DMS153 treated with DMSO at 0.1 percent for 48 hours (cell line): Measurements from ENCODE around the gene ABHD14A.

Experiments
- DNase-seq: peaks from one replicate; lab custom pipeline; 2025; ENCODE audit not compliant: unreplicated experiment; lab: John Stamatoyannopoulos, UW

ABHD14A gene

GRCh38 chr3:51940648-51941462 lies 34.0 kb upstream of the ABHD14A start:
- no peak for DNase-seq

- no peak for DNase-seq
Measured at GRCh38 chr3:51941463-51941797, 33.4 kb upstream of the ABHD14A start.

- DNase-seq: peak; percentile 90
Measured at GRCh38 chr3:51941798-51942602, 32.9 kb upstream of the ABHD14A start, which contains the start of the genes PARP3 and RRP9. PARP3 (plus strand) TSS chr3:51942363; CDS start chr3:51943356, 993 bp downstream. RRP9 (minus strand) TSS chr3:51941904; CDS start chr3:51941867, 37 bp downstream.

- DNase-seq: no peak
Measured at GRCh38 chr3:51942603-51943450, 32.0 kb upstream of the ABHD14A start.

- DNase-seq: no peak
Measured at GRCh38 chr3:51943451-51944391, 31.1 kb upstream of the ABHD14A start.

GRCh38 chr3:51944451-51945021 lies 30.3 kb upstream of the ABHD14A start:
- no peak for DNase-seq

GRCh38 chr3:51945031-51945840 lies 29.6 kb upstream of the ABHD14A start:
- no peak for DNase-seq

GRCh38 chr3:51945926-51946705 lies 28.7 kb upstream of the ABHD14A start:
- no peak for DNase-seq

GRCh38 chr3:51946796-51947195 lies 28.1 kb upstream of the ABHD14A start:
- no peak for DNase-seq

GRCh38 chr3:51947215-51947900 lies 27.5 kb upstream of the ABHD14A start:
- DNase-seq: no peak

- DNase-seq: no peak
Measured at GRCh38 chr3:51948016-51948580, 26.8 kb upstream of the ABHD14A start.

- no peak for DNase-seq
Measured at GRCh38 chr3:51949121-51949520, 25.7 kb upstream of the ABHD14A start.

GRCh38 chr3:51950899-51951298 lies 24.0 kb upstream of the ABHD14A start:
- no peak for DNase-seq

- peak; percentile 17 for DNase-seq
Measured at GRCh38 chr3:51953445-51953844, 21.4 kb upstream of the ABHD14A start.

- no peak for DNase-seq
Measured at GRCh38 chr3:51954105-51954504, 20.8 kb upstream of the ABHD14A start.

GRCh38 chr3:51954713-51955112 lies 20.2 kb upstream of the ABHD14A start:
- DNase-seq: no peak

- DNase-seq: no peak
Measured at GRCh38 chr3:51955175-51955892, 19.5 kb upstream of the ABHD14A start, which contains the start of gene GPR62. GPR62 (plus strand) TSS chr3:51955381; CDS start chr3:51955653, 272 bp downstream.
